GM23248 (cell line): Measurements from ENCODE around the gene CADM1. TPM values are rescaled to one million over a fixed set of nuclear protein-coding genes. Genes with fewer than 3 reads are reported as not detected.

Experiments
- DNase-seq: peaks from one replicate; pipeline ENCODE4 v3.0.0-alpha.2; 2015
- H2AFZ ChIP-seq: fragments of 200-600 bp; sonication (generic); 2 replicates; pipeline ENCODE4 v1.6.1; 2016; ENCODE audit warnings: antibody characterized with exemption
- H3F3A ChIP-seq: fragments of 200-600 bp; sonication (generic); 2 replicates; pipeline ENCODE4 v1.6.1; 2016; ENCODE audit warnings: mild to moderate bottlenecking, antibody characterized with exemption, mixed run types; ENCODE audit not compliant: insufficient read depth
- H3K27ac ChIP-seq: fragments of 200-600 bp; sonication (generic); 2 replicates; pipeline ENCODE4 v1.5.1; 2016; ENCODE audit warnings: mild to moderate bottlenecking
- H3K27me3 ChIP-seq: fragments of 200-600 bp; sonication (generic); replicated peaks from 2 replicates; pipeline ENCODE4 v1.6.1; 2016; ENCODE audit warnings: mild to moderate bottlenecking; ENCODE audit not compliant: insufficient read depth
- H3K36me3 ChIP-seq: fragments of 200-600 bp; sonication (generic); 2 replicates; pipeline ENCODE4 v1.6.1; 2016; ENCODE audit warnings: low read depth, mild to moderate bottlenecking
- H3K4me1 ChIP-seq: fragments of 200-600 bp; sonication (generic); 2 replicates; pipeline ENCODE4 v1.6.1; 2016; ENCODE audit warnings: mild to moderate bottlenecking; ENCODE audit not compliant: insufficient read depth
- H3K4me2 ChIP-seq: fragments of 200-600 bp; sonication (generic); one replicate; pipeline ENCODE4 v1.6.1; 2016; ENCODE audit warnings: mild to moderate bottlenecking; ENCODE audit not compliant: unreplicated experiment
- H3K4me3 ChIP-seq: fragments of 200-600 bp; sonication (generic); 2 replicates; pipeline ENCODE4 v1.5.1; 2016; ENCODE audit warnings: mild to moderate bottlenecking
- H3K79me2 ChIP-seq: fragments of 200-600 bp; sonication (generic); 2 replicates; pipeline ENCODE4 v1.6.1; 2016; ENCODE audit warnings: mild to moderate bottlenecking; ENCODE audit not compliant: insufficient read depth
- H3K9ac ChIP-seq: fragments of 200-600 bp; sonication (generic); 2 replicates; pipeline ENCODE4 v1.6.1; 2016; ENCODE audit warnings: mild to moderate bottlenecking
- H3K9me2 ChIP-seq: fragments of 200-600 bp; sonication (generic); 2 replicates; pipeline ENCODE4 v1.6.1; 2016; ENCODE audit warnings: mixed run types, mild to moderate bottlenecking, moderate library complexity; ENCODE audit not compliant: insufficient read depth
- H3K9me3 ChIP-seq: fragments of 200-600 bp; sonication (generic); one replicate; pipeline ENCODE4 v1.6.1; 2017; ENCODE audit warnings: low read depth
- H4K20me1 ChIP-seq: fragments of 200-600 bp; sonication (generic); 2 replicates; pipeline ENCODE4 v1.6.0; 2016; ENCODE audit not compliant: insufficient read depth
- EZH2 ChIP-seq: fragments of 200-600 bp; sonication (generic); IDR thresholded peaks from 2 replicates; pipeline ENCODE4 v1.6.1; 2018; ENCODE audit warnings: antibody characterized with exemption, mild to moderate bottlenecking; ENCODE audit not compliant: insufficient read depth, poor library complexity, severe bottlenecking
- EZH2phosphoT487 ChIP-seq: fragments of 200-600 bp; sonication (generic); IDR thresholded peaks from 2 replicates; pipeline ENCODE4 v1.6.1; 2018; ENCODE audit warnings: antibody characterized with exemption, moderate library complexity, mild to moderate bottlenecking, low read depth; ENCODE audit not compliant: insufficient read depth
- WGBS, 2 experiments: methylation state at CpG; one replicate each; pipeline ENCODE4 v1.1.6; 2015 to 2017; ENCODE audit warnings: low lambda C conversion rate in 2 of 2, low coverage in 1 of 2; ENCODE audit errors: missing lambda C conversion rate in 2 of 2; 5-methylcytosine and 5-hydroxymethylcytosine counted together
- in situ Hi-C: fragments of 300-500 bp; cut with MboI; formaldehyde crosslinking; loops from 2 replicates; pipeline ENCODE4 v1.15.0; 2020
- polyA plus RNA-seq: library from polyadenylated mRNA; unstranded; fragments of >200 nt; fragmentation: Nextera tagmentation; extraction: Ambion mirVana; gene quantifications from 2 replicates; pipeline ENCODE4 v1.2.1, GENCODE V29; 2016
- total RNA-seq: library from RNA; depleted of rRNA; stranded (reverse); fragments of >200 nt; shearing (Covaris generic); gene quantifications from 2 replicates; pipeline ENCODE4 v1.2.3, GENCODE V29; 2014

Gene CADM1
- total and polyA plus RNA-seq, 2 experiments from 2014 or later, result 0.83 to 1.4 TPM

DNA sequence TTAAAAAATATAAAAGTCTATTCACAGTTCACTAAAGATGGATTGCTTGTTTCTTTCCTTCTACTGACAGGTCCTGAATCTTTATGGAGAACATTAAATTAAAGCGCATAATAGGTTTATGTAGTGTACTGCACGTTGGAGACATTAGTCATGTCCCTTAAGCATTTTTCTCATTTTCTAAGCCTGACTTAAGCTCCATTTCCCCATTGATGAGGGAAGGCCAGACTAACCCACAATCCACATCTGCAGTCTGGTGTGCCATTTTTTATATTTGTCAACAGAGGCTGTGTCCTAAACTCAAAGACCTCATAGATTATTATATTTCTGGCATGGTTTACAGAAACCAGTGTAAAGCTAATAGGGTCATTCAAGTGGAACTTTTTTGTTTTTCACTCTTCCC is 39.9 kb downstream of the CADM1 start:
- Histone ChIP-seq H3K79me2 (no peaks in the 10 kb centered on the region), H3K9me2 (no peaks in the 10 kb centered on the region), H3F3A (no peaks in the 10 kb centered on the region), H3K4me2 (no peak overlapping the region), H3K4me1 (no peaks in the 10 kb centered on the region), H3K9ac (no peak overlapping the region), H2AFZ (no peak overlapping the region), H3K27me3 (no peaks in the 10 kb centered on the region), H4K20me1 (no peaks in the 10 kb centered on the region), H3K36me3 (no peaks in the 10 kb centered on the region), H3K9me3 (no peaks in the 10 kb centered on the region), H3K4me3 (no peak overlapping the region), H3K27ac (no peak overlapping the region)
- no peak for DNase-seq
- 36 to 56% methylated on average over 2 of the region's 2 CpGs for WGBS, 2 experiments
- in situ Hi-C loops, result no loop called here
- no peak for TF ChIP-seq EZH2
- no peak for TF ChIP-seq EZH2phosphoT487

DNA sequence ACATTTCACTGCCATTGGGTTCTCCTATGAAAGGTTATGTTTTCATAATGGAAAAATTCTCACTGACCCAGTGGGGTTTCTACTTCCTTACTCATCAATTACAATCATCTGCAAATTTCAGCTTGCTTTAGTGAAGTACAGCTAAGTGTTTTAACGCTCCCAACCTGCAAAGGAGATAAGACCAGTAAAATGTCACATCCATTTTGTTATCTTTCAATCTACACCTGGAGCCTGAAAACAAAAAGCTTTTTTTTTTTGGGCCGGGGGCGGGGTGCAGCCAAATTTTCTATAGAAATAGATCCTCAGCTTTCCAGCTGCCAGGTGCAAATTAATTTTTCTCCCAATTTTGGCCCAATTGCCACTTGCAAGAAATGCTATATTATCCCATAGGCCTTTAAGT is 40.6 kb downstream of the CADM1 start:
- no peak overlapping the region for H3K4me3 ChIP-seq
- H3K9me3 ChIP-seq, result no peaks in the 10 kb centered on the region
- no peaks in the 10 kb centered on the region for H3F3A ChIP-seq
- TF ChIP-seq EZH2phosphoT487 (no peak), EZH2 (no peak)
- in situ Hi-C loops, result no loop called here
- no peak for DNase-seq
- H3K4me1 ChIP-seq, result no peaks in the 10 kb centered on the region
- no peak overlapping the region for H2AFZ ChIP-seq
- no peaks in the 10 kb centered on the region for H3K79me2 ChIP-seq
- H3K27me3 ChIP-seq, result no peaks in the 10 kb centered on the region
- no peaks in the 10 kb centered on the region for H3K36me3 ChIP-seq
- no peak overlapping the region for H3K4me2 ChIP-seq
- H3K27ac ChIP-seq, result no peak overlapping the region
- H4K20me1 ChIP-seq, result no peaks in the 10 kb centered on the region
- no peaks in the 10 kb centered on the region for H3K9me2 ChIP-seq
- H3K9ac ChIP-seq, result no peak overlapping the region
- 65 to 71% methylated on average over 2 to 3 of the region's 3 CpGs for WGBS, 2 experiments

DNA sequence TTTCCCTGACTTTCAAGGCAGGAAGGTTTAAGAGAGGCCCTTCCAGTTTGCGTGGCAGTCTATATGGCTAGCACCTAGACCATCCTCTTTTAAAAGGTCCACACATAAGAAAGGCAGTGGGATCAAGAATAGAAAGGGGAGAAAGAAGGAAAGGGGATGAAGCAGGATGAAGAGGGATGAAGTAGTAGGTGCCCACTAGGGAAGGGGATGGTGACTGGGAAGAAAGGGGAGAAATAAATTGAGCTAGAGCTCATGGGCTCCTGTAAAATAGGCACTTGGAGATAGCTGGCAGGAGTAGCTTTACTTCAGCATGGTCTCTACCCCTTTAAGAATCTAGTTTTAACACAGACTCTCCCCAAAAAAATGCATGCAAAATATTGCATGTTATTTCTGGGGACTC is 41.5 kb downstream of the CADM1 start:
- Histone ChIP-seq H3K9me3 (no peaks in the 10 kb centered on the region), H3K4me3 (no peak overlapping the region), H3K9ac (no peak overlapping the region), H3K9me2 (no peaks in the 10 kb centered on the region), H3K79me2 (no peaks in the 10 kb centered on the region), H3K27ac (no peak overlapping the region), H3K36me3 (no peaks in the 10 kb centered on the region), H3F3A (no peaks in the 10 kb centered on the region), H2AFZ (no peak overlapping the region), H3K4me2 (no peak overlapping the region), H3K27me3 (no peaks in the 10 kb centered on the region), H4K20me1 (no peaks in the 10 kb centered on the region), H3K4me1 (no peaks in the 10 kb centered on the region)
- TF ChIP-seq EZH2phosphoT487 (no peak), EZH2 (no peak)
- 19 to 29% methylated on average over 1 of the region's 1 CpG for WGBS, 2 experiments
- DNase-seq, result no peak
- in situ Hi-C loops, result no loop called here

DNA sequence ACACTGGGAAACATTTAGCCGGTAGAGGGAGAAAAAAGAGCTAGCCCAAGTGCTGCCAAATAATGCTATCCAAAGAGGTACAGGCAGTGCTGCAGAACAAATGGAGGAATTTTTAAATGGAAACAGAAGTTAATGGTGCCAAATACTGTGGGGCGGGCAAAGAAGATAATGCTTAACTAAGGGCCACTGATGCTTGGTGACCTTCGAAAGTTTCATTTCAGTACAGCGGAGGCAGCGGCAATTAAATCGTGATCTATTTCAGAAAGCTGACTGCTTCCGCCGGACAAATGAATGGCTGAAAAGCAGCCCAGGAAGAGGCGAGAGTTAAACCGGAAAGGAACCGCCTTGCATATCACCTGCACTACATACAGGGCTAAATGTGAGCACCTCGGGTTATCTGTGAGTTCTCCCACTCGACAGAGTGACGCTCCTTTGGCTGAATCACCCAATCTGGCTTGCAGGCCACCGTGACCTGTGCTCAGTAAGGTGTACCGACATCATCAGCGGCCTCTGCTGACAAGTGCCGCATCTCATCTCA is 42.1 kb downstream of the CADM1 start:
- DNase-seq, result no peak
- no peak overlapping the region for H3K4me3 ChIP-seq
- H2AFZ ChIP-seq, result no peak overlapping the region
- 68 to 72% methylated on average over 18 of the region's 18 CpGs for WGBS, 2 experiments
- TF ChIP-seq EZH2 (no peak), EZH2phosphoT487 (no peak)
- no peaks in the 10 kb centered on the region for H3K9me3 ChIP-seq
- H3F3A ChIP-seq, result no peaks in the 10 kb centered on the region
- in situ Hi-C loops, result no loop called here
- H3K27me3 ChIP-seq, result no peaks in the 10 kb centered on the region
- no peak overlapping the region for H3K27ac ChIP-seq
- H3K9ac ChIP-seq, result no peak overlapping the region
- H3K4me2 ChIP-seq, result no peak overlapping the region
- H3K79me2 ChIP-seq, result no peaks in the 10 kb centered on the region
- H3K36me3 ChIP-seq, result no peaks in the 10 kb centered on the region
- H3K9me2 ChIP-seq, result no peaks in the 10 kb centered on the region
- no peaks in the 10 kb centered on the region for H4K20me1 ChIP-seq
- H3K4me1 ChIP-seq, result no peaks in the 10 kb centered on the region

DNA sequence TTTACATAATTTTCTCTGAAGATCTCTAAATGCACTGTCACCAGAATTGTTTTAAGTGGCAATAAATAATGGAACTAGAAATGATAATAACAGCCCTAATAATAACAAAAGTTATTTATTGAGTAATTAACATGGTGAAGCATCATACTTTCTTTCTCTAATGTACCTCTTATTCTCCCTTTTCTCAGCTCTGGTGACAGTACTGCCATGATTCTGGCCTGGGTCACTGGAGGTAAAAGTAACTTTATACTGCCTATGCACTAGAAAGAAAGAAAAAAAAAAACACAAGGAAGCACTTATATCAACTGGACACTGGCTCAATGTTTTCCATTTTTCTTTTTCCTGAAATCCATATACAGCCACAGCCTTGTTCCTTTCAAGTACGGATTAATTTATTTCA is 43.7 kb downstream of the CADM1 start:
- TF ChIP-seq EZH2phosphoT487 (no peak), EZH2 (no peak)
- no peak for DNase-seq
- Histone ChIP-seq H3K9me3 (no peaks in the 10 kb centered on the region), H3K9ac (no peak overlapping the region), H2AFZ (no peak overlapping the region), H4K20me1 (no peaks in the 10 kb centered on the region), H3K79me2 (no peaks in the 10 kb centered on the region), H3K4me1 (no peaks in the 10 kb centered on the region), H3K9me2 (no peaks in the 10 kb centered on the region), H3K4me2 (no peak overlapping the region), H3F3A (no peaks in the 10 kb centered on the region), H3K4me3 (no peak overlapping the region), H3K27ac (no peak overlapping the region), H3K36me3 (no peaks in the 10 kb centered on the region), H3K27me3 (no peaks in the 10 kb centered on the region)
- 35 to 41% methylated on average over 1 of the region's 1 CpG for WGBS, 2 experiments
- in situ Hi-C loops, result no loop called here
